Measurements from ENCODE around the gene PPP1R17.

- TF ChIP-seq CTCF (IDR thresholded peaks at IDR 0.05) (no peak), POLR2A (IDR thresholded peaks at IDR 0.05) (no peak)
Observed at GRCh38 chr7:31688372-31688771, 1.4 kb downstream of the PPP1R17 start.
